ENCODE results near the gene IPO9.

GRCh38 chr1:201790261-201790660, 38.7 kb upstream of the IPO9 start:
- TF ChIP-seq CTCF (IDR thresholded peaks at IDR 0.05) (no peak), POLR2A (IDR thresholded peaks at IDR 0.05) (no peak)

All from prostate gland (tissue), 2 donors.